GM12874 (cell line): ENCODE results near the gene HACD4.

Experiments used
- CTCF ChIP-seq: IDR thresholded peaks from 2 replicates; pipeline ENCODE4 v1.5.1; 2011; ENCODE audit warnings: low read depth, mild to moderate bottlenecking, control low read depth, low read length, moderate library complexity; ENCODE audit not compliant: insufficient read depth

HACD4 gene

GRCh38 chr9:21031091-21031807 lies at the start of gene HACD4:
Gene HACD4 (minus strand): TSS chr9:21031640. CDS start chr9:21031590, 50 bp downstream.
- no peak for TF ChIP-seq CTCF

GRCh38 chr9:21080793-21081192 lies 49.4 kb upstream of the HACD4 start:
- no peak for TF ChIP-seq CTCF

GRCh38 chr9:21078702-21079101 lies 47.3 kb upstream of the HACD4 start:
- no peak for TF ChIP-seq CTCF

GRCh38 chr9:21077781-21078180 lies 46.3 kb upstream of the HACD4 start, which contains the start of gene IFNB1:
Gene IFNB1 (minus strand): TSS chr9:21077942. CDS start chr9:21077869, 73 bp downstream.
- no peak for TF ChIP-seq CTCF

- no peak for TF ChIP-seq CTCF
Observed at GRCh38 chr9:21075484-21075883, 44.0 kb upstream of the HACD4 start.

- no peak for TF ChIP-seq CTCF
Observed at GRCh38 chr9:21070906-21071305, 39.5 kb upstream of the HACD4 start.

GRCh38 chr9:21070171-21070571 lies 38.7 kb upstream of the HACD4 start:
- TF ChIP-seq CTCF, result no peak
